DMS153 (cell line): ENCODE data around the gene HOXD10.

Source experiments
- DNase-seq: peaks from one replicate; lab custom pipeline; 2025; lab: John Stamatoyannopoulos, UW

The HOXD10 gene

DNA sequence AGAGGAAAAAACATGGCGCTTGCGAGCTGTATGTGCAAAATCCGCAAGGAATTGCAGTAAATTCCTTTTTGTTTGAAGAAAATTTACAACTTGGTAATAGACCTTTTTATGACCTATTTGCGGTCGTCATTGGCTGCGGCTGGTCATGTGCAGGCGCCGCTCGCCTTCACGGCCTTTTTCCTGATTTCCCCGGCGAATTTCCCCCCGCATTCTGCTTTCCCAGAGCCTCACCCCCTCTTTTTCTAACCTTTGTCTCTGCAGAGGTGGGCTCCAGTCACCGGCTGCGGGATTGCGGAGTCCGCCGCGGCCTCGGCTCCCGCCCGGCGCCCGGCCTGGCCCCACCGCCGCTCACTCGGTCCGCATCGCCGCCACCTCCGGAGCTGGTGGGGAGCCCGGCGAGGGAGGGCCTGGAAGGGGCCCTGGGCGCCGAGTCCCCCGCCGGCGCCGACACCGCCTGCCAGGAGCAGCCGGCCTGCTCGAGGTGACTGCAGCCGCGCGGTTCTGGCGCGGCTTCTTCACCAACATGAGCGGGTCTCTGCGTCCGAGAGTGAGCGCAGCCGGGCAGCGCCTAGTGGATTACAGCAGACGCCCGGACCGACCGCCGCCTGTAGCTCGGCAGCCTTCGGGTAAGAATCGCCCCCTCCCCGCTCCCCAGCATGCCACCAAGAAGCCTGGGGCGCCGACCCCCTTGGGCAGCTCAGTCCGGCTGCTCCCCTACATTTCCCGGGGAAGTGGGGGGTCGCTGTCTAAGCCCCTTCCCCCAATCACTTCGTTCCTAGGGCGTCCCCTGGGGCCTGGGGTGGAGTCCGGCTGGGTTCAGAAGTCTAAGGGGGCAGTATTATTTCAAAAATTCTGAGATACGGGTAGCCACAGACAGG lies 20.0 kb downstream of the HOXD10 start:
- DNase-seq: no peak

DNA sequence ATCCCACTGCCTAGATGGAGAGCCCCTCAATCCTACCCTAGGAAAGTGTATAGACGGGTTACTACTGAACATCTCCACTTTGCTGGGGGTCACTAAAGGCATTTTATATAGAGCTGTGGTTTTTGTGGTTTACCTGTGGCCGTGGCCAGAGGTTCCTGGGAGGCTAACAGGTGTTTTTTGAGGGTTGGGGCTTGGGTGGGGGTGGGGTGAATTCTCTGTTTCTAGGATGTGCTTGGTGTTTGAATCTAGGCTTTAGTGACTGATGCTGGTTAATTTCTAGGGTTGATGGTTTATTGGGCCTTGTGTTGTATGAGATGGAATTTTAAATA lies 20.6 kb downstream of the HOXD10 start:
- no peak for DNase-seq

DNA sequence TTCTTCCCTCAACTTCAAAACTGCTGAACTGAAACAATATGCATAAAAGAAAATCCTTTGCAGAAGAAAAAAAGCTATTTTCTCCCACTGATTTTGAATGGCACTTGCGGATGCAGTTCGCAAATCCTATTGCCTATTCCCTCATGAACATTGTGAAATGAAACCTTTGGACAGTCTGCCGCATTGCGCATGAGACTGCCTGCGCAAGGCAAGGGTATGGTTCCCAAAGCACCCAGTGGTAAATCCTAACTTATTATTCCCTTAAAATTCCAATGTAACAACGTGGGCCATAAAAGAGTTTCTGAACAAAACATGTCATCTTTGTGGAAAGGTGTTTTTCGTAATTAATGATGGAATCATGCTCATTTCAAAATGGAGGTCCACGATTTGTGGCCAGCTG lies 21.3 kb downstream of the HOXD10 start:
- DNase-seq: no peak

DNA sequence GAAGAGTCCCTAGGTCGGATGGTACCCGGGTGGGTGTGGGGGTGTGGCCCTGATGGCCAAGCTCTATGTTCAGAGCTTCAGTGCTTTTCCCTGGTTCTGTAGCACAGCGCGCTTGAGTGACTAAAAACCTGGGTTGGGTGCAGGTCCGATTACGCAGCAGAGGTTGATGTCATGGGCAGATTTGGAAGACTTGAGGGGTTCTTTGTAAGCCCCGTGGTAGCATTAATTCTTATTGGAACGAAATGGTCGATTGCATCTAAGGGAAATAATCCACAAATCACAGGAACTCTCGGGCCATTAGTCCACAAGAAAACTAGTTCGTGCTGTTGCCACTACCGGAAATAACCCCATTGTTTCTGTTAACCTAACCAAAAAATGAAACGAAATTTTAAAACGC lies 21.9 kb downstream of the HOXD10 start:
- no peak for DNase-seq

DNA sequence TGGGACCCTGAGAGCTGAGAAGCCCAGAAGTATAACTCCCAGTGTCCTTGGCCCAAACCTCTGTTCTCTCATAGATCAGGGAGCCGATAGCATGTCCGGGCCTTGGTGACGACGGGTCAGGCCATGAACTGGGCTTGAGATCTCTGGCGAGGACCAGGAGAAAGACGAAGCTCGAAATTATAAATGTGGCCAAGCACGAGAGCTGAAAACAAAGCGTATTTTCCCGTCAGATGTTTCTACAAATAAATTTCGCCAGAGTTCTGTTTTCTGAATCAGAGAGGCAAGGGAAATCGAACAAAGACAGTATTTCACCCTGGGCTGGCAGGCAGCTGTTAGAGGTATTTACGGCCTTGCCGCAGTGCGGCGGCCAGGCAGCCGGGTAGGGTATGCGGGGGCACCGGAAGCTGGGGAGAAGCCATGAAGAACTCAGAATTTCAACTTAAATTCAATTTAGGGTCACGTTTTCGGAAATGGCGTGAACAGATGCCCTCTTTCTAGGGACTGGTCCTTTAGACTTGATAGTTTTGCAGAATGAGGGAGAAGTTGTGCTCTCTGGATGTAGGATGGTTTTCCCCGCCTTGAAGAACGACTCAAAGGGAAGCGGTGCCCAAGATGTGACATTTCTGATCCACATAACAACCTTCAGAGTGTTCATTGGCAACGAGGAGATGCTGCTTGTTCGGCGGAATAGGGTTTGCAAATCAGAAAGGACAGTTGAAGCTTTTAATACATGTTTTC lies 22.5 kb downstream of the HOXD10 start:
- no peak for DNase-seq

DNA sequence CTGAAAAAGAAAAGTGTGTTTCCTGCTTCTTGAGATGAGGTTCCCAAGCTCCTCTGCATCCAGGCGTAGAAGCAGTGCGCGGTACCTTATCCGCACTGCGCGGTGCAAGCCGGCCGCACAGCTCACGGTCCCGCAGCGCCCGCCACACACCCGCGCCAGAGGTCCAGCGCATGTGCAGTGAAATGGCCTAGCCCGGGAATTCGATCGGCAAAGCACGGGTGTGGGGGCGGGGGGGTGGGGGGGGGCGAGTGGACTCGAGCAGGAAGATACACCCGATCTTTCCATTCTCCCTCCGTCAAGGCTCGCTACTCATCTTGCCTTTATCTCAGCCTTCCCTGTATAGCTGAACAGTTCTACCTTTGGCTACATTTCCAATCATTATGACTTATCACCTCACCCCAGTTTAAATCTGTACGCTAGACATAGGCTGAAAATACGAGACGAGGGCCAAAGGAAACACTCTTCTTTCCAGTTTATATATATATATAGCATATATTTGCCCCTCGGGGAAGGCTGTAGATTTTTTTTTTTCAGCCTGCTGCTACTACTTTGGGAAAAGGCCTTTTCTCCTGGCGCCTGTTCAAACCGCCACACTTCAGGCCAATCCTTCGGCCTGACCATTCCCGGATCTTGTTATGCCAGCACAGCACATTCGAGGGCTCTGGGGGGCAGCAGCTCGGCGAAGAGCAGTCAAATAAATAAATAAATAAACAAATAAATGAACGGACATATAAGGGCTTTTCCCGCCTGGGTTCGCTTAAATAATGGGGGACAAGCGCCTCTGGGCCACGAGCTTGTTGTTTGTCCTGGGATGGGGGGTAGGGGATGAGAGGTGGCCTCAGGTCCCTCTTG lies 23.3 kb downstream of the HOXD10 start:
- DNase-seq: no peak

DNA sequence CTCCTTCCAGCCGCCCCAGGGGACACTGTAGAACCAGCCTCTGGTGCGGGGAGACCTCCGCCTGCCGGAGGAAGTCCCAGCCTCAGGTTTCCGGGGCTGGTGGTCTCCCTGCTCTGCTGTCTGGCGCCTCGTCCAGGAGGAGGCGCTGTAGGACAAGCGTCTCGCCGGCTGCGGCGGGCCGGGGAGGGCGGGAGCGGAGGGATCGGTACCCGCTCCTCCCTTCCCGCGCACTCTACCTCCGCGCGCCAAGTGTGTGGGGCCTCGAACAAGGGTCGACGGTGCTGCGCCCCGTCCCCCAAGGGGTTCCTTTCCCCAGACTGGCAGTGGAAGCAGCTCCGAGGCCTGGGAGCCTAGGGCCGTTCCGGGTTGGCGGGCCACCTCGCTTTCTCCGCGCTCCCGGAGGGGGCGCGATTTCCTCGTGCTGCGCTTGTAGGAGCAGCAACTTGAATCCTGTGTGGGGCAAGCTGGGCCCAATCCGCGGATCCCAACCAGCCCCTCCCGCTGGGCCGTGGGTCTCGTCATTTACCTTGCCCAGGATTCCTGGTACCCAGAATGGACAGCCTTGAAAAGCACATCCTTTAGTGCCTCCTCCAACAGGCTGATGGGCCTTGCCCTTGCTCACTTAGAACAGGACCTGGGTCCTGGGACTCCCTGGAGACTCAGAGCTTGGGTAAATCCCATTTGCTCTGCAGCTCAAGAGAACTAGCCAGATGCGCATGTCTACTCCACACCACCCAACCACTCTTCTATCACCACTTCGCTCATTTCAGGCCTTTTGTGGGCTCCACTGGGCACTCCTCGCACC lies 24.1 kb downstream of the HOXD10 start:
- peak; percentile 89 for DNase-seq

DNA sequence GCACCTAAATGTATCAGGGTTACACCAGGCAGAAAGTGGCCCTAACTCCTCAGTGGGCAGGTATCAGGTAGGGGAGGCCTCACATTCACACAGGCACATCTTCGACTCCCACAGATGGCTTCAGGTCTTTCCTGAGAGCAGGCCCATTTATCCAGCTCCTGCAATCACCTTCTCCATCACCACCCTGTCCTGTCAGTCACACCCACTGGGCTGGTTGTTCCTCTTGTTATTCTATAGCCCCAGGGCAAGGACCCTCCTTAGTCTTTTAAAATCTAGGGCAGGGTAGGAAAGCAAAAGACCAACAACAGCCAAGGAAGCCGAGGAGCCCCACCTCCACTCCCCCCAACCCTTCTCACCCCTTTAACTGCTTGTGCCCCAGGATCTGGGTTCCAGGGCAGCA lies 25.7 kb downstream of the HOXD10 start:
- no peak for DNase-seq

DNA sequence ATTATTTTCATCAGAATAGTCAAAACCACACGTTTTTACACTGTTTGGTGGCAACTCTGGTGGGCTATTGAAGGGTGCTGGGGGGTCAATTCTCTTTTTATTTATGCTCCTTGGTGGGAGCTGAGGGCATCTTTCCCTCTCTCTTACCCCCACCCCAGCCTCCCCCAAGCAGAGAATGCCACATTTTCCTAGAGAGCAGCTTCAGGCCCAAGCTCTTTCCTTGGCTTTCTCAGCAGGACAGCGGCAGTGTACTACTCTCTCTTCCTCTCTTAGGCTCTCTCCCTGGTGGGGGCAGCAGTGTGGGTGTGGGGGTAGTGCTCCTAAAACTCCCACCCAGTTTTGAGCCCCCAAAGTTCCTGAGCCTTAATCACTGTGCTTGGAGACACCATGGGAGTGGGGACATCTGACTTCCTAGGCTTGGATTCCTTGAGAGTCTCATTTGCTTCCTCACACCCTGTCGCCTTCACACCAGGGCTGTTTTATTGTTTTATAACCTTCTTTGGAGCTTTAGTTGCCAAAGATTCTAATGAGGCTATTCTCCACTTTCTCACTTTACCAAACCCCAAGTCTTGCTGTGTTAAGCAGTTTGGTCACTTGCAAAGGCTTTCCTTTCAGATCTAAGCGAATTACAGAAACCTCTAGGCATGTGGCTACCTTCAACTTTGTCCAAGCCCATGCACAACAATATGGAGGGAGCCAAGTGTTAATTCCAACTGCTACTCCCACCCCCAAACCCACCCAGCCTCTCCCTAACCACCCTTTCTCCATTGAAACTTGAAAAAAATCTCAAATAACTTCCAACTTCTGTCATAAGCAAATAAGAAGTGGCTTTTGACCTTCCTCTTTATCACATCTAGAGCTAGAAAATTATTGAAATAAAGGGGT lies 28.7 kb downstream of the HOXD10 start:
- DNase-seq: no peak

DNA sequence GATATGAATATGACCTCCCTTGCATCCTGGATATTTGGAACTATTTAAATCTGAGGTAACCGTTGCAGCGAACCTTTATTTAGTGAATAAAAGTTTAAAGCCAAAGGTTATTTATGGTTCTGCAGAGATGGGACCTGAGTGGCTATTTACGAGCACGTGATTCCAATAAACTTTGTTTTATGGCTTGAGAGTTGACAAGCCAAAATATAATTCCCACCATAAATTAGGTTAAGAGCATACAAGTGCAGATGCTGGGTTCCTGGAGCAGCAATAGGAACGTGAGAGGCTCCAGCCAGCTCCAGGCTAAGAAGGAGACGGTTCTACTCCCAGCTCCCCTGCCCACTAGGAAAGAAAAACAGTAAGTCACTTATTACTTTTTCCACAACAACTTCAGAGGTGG lies 29.5 kb downstream of the HOXD10 start:
- DNase-seq: no peak

DNA sequence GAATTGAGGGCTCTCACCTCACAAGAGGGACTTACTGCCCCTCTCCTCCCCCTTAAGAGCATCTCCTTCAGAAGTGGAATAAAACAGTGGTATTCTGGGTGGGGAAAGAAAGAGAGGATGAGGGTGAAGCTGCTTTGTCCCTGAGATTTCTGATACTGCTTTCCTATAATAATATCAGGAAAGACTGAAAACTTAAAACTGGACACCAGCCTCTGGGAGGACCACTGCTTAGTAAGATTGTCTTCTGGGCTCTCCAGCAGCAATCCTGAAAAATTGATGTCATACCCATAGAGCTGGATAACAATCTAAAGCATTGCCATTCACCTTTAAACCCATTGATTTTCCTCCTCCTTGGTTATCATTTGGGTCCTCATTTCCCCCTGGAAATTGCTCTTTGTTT lies 30.1 kb downstream of the HOXD10 start:
- no peak for DNase-seq

DNA sequence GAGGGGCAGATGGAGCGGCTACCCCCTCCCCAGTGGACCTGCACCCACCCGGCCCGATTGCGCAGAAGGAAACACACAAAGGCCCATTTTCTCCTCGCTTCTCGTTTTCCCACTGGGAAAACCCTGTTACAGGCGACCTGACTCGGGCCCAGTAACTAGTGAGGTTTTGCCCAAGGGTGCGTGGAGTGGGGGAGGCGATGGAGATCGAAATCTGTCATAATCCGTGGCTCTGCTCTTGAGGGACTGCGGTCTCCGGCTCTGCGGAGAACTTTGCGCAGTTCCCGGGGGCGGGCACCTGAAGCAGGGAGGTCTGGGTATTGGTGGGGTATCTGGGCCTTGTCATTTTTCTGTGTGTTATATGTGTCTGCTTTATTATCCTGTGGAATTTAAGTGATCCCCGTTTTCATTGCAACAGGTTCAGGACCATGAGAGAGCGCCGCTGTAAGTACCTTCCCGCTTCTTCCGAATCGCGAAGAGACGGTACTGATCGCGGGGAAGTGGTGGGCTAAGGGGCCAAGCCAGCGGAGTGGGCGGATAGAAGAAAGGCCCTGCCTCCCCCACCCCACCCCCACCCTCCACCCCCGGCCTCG lies 30.7 kb downstream of the HOXD10 start:
- no peak for DNase-seq

DNA sequence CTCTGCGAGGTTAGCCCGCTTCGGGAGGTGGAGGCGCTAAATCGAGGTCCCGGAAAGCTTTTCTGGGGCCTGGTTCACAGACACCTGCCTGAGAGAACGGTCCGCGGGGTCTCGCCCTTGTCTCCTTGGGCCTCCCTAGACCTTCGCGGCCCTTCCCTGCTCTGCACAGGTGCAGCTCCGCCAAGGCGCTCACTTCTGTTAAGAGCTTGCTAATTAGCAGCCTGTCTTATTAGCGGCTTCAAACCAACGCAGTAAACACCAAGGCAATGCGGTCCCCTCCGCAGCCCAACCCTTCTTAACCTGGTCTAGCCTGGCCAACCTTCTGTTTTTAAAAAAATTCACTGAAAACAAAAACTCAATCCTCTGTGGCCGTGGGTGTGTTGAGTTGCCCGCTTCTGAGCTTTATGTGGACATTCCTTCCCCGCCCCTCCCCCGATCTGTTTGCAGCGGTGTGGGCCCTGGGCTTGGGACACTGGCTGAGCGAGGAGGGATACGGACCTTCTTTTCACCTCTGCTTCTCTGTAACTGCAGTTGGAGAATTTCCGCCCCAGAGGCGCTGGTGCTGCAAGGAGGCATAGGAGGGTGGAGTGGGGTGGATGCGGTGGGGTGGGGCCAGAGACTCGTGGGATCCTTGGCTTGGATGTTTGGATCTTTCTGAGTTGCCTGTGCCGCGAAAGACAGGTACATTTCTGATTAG lies 31.4 kb downstream of the HOXD10 start:
- DNase-seq: no peak

DNA sequence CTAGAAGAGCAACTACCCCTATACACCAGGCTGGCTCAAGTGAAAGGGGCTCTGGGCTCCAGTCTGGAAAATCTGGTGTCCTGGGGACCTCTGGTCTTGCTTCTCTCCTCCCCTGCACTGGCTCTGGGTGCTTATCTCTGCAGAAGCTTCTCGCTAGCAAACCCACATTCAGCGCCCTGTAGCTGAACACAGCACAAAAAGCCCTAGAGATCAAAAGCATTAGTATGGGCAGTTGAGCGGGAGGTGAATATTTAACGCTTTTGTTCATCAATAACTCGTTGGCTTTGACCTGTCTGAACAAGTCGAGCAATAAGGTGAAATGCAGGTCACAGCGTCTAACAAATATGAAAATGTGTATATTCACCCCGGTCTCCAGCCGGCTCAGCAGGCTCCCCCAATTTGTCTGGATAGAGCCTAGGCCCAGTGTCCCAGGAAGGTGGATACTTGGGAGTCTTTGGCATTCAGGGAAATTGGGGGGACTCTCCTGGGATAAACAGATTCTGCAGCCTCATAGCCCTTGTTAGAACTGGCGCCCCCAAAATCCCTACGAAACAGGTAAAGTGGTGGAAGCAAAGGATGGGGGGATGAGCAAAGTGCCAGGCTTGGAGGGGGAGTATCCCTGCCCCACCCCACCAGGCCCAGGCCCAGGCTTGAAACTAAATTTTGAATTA lies 32.3 kb downstream of the HOXD10 start:
- DNase-seq: no peak

DNA sequence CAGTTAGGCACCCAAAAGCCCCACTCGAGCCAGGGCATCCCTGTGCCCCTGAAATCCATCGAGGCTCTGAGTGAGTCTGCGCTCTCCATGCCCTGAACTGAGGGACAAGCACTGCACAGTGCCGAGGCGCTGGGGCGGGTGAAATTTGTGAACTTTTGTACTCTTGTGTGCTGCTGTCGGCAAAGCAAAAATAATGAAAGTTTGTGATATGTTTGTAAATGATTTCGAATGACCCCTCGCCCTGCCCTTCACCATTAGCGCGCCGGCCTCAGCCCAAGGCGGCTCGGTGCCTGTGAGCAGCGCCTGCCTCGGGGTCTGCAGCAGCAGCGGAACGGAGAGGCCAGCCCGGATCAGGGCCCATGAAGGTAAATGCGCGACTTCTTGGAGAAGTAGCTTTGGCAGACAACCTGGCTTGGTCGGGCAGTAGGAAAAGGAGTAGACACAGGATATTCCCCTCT lies 32.9 kb downstream of the HOXD10 start:
- no peak for DNase-seq

DNA sequence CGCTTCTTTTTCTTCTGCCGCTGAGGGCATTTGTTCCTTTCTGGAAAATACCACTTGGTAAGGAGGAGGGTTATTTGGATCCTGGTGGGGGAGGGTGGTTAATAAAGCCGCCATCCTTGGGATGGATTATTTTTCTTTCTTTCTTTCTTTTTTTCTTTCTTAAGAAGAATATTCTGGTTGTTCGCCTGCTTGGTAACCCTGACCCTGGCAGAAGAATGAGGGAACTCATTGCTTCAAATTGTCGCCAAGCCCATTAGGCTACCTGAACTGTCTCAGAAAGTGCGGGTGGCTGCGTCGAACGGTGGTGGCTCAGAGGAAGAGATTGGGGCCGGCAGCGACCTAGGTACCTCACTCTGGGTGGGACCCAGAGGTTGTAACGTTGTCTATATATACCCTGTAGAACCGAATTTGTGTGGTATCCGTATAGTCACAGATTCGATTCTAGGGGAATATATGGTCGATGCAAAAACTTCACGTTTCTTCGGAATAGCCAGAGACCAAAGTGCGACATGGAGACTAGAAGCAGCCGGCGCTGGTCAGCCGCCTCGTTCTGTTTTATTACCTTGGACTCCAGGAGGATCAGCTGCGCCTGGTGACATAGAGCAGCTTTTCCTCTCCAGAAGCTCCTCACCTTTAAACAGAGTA lies 33.5 kb downstream of the HOXD10 start:
- DNase-seq: no peak

DNA sequence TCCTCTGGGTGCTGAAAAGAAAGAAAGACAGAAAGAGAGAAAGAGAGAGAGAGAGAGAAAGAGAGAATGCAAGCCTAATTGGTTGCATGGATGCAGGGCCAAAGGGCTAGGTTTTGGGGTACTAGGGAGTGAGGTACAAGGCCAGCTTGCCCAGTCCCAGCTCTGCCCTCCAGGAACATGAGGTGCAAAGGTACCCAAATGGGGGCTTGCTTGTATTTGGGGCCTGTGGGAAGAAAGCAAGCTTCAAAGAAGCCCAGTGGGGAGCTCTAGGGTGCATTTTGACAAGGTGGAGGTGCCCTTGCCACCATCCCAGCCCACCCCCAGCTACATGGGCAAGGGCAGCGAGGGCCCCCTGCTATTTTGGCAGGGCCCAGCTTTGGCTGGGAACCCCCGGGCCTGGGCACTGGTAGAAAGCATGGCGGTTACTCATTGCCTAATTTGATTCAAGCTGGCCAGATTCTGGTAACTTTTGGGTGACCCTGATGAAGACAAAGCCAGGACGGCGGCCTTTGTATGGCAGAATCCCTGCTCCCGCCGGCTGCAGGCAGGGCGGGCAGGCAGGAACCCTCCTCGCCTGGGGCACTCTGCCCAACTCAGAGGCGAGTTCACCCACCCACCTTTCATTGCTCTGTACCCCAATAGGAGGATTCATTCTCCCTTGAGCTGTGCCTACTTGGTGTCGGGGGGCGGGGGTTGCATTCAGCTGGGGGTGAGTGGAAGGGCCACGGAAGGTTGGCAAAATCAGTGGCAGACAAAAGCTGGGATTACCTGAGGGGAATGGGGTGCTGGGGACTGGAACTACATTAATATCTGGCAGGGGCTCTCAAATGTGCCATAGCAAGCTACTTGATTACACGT lies 34.2 kb downstream of the HOXD10 start:
- DNase-seq: no peak
